Liver (tissue), 9 donors: Measurements from ENCODE around the gene PARP9. TPM values are rescaled to one million over a fixed set of nuclear protein-coding genes. Genes with fewer than 3 reads are reported as not detected.

Source experiments
- DNase-seq: peaks from one replicate; pipeline ENCODE4 v3.0.0-alpha.2; 2017; ENCODE audit warnings: low spot score
- H3K27ac ChIP-seq, 2 donors: one replicate each; pipeline ENCODE4 v1.7.0; 2013; ENCODE audit warnings: inconsistent platforms in 2 of 2, low read length in 2 of 2, control low read depth in 1 of 2, low read depth in 1 of 2, mild to moderate bottlenecking in 1 of 2
- H3K27me3 ChIP-seq, 4 donors: one replicate each; pipeline versions ENCODE4 v1.6.1 to v1.7.0; 2013; ENCODE audit warnings: low read length in 3 of 4, inconsistent platforms in 1 of 4, mild to moderate bottlenecking in 1 of 4, moderate library complexity in 1 of 4; ENCODE audit not compliant: control insufficient read depth in 4 of 4, insufficient read depth in 4 of 4
- H3K36me3 ChIP-seq, 4 donors: one replicate each; pipeline versions ENCODE4 v1.6.1 to v1.7.0; 2013; ENCODE audit warnings: low read length in 3 of 4, mild to moderate bottlenecking in 3 of 4, low read depth in 1 of 4, moderate library complexity in 1 of 4; ENCODE audit not compliant: control insufficient read depth in 4 of 4, insufficient read depth in 3 of 4
- H3K4me1 ChIP-seq, 4 donors: one replicate each; pipeline versions ENCODE4 v1.6.1 to v1.7.0; 2013; ENCODE audit warnings: low read length in 3 of 4, mild to moderate bottlenecking in 3 of 4, moderate library complexity in 1 of 4; ENCODE audit not compliant: control insufficient read depth in 4 of 4, insufficient read depth in 4 of 4
- H3K4me3 ChIP-seq, 3 donors: one replicate each; pipeline versions ENCODE4 v1.6.1 to v1.7.0; 2013; ENCODE audit warnings: low read length in 3 of 3, control low read depth in 1 of 3, low read depth in 1 of 3, mild to moderate bottlenecking in 1 of 3
- H3K9ac ChIP-seq, 2 donors: one replicate each; pipeline ENCODE4 v1.7.0; 2013; ENCODE audit warnings: low read length in 2 of 2, mild to moderate bottlenecking in 2 of 2, moderate library complexity in 2 of 2, control low read depth in 1 of 2, low read depth in 1 of 2
- H3K9me3 ChIP-seq, 4 donors: one replicate each; pipeline versions ENCODE4 v1.6.1 to v1.7.0; 2013; ENCODE audit warnings: low read length in 3 of 4; ENCODE audit not compliant: control insufficient read depth in 4 of 4
- EGR1 ChIP-seq, 2 donors: IDR thresholded peaks; 2 replicates each; pipeline ENCODE4 v1.6.1; 2016 to 2018; ENCODE audit warnings: antibody characterized with exemption in 2 of 2, low read depth in 2 of 2
- FOXA1 ChIP-seq: IDR thresholded peaks from 2 replicates; pipeline ENCODE4 v1.6.1; 2016; ENCODE audit warnings: antibody characterized with exemption
- FOXA2 ChIP-seq: IDR thresholded peaks from 2 replicates; pipeline ENCODE4 v1.6.1; 2016; ENCODE audit warnings: antibody characterized with exemption
- GABPA ChIP-seq, 2 donors: IDR thresholded peaks in 1 of 2; conservative IDR thresholded peaks in 1 of 2; 2 replicates each; pipeline ENCODE4 v1.6.1; 2016; ENCODE audit warnings: antibody characterized with exemption in 2 of 2, mild to moderate bottlenecking in 1 of 2, moderate library complexity in 1 of 2
- JUND ChIP-seq, 2 donors: IDR thresholded peaks; 2 replicates each; pipeline ENCODE4 v1.6.1; 2016; ENCODE audit warnings: antibody characterized with exemption in 2 of 2
- NR2F2 ChIP-seq: IDR thresholded peaks from 2 replicates; pipeline ENCODE4 v1.6.1; 2016; ENCODE audit warnings: antibody characterized with exemption
- RAD21 ChIP-seq, 2 donors: IDR thresholded peaks; 2 replicates each; pipeline ENCODE4 v1.6.1; 2016; ENCODE audit warnings: antibody characterized with exemption in 2 of 2, mild to moderate bottlenecking in 2 of 2
- RXRA ChIP-seq, 2 donors: IDR thresholded peaks; 2 replicates each; pipeline ENCODE4 v1.6.1; 2017 to 2018; ENCODE audit warnings: antibody characterized with exemption in 2 of 2, mild to moderate bottlenecking in 1 of 2
- SP1 ChIP-seq: IDR thresholded peaks from 2 replicates; pipeline ENCODE4 v1.6.1; 2018; ENCODE audit warnings: antibody characterized with exemption, mild to moderate bottlenecking
- TAF1 ChIP-seq: conservative IDR thresholded peaks from 2 replicates; pipeline ENCODE4 v1.6.1; 2016; ENCODE audit warnings: antibody characterized with exemption, mild to moderate bottlenecking
- YY1 ChIP-seq: IDR thresholded peaks from 2 replicates; pipeline ENCODE4 v1.6.1; 2016; ENCODE audit warnings: antibody characterized with exemption, mild to moderate bottlenecking
- WGBS: extraction: QIAGEN DNeasy Blood & Tissue Kit; methylation state at CpG from one replicate; pipeline ENCODE4 v1.1.7; 2013; 5-methylcytosine and 5-hydroxymethylcytosine counted together
- polyA plus RNA-seq, 2 donors: library from polyadenylated mRNA; stranded (reverse) in 1 of 2; unstranded in 1 of 2; fragments of 200-250 nt in 1 of 2; fragments of >200 nt in 1 of 2; fragmentation: Nextera tagmentation in 1 of 2; extraction: Ambion mirVana in 1 of 2; gene quantifications; one replicate each; pipeline versions ENCODE4 v1.2.1 to v1.2.3, GENCODE V29; 2013 to 2015
- total RNA-seq, 2 donors: library from RNA; depleted of rRNA; stranded (reverse); fragments of >200 nt; gene quantifications; one replicate each; pipeline ENCODE4 v1.2.3, GENCODE V29; 2014
- TF ChIP-seq, protein P1 (sequence below): fragments of 150-350 bp; IDR thresholded peaks from 2 replicates; pipeline ENCODE4 v1.5.1; 2017; ENCODE audit warnings: improper control_type of control experiment, low read depth, low read length; ENCODE audit not compliant: missing input control
- TF ChIP-seq, protein P2 (sequence below): IDR thresholded peaks from 2 replicates; pipeline ENCODE4 v1.6.1; 2016; ENCODE audit warnings: antibody characterized with exemption
- TF ChIP-seq, protein P3 (sequence below): IDR thresholded peaks from 2 replicates; pipeline ENCODE4 v1.6.1; 2016; ENCODE audit warnings: antibody characterized with exemption
- TF ChIP-seq, protein P4 (sequence below): IDR thresholded peaks from 2 replicates; pipeline ENCODE4 v1.6.1; 2016; ENCODE audit warnings: antibody characterized with exemption, mild to moderate bottlenecking
- TF ChIP-seq, protein P5 (sequence below): IDR thresholded peaks from 2 replicates; pipeline ENCODE4 v1.6.1; 2016; ENCODE audit warnings: antibody characterized with exemption
- donor health status: healthy.
- donor health status: healthy.
- donor health status: healthy.
- donor health status: healthy.
- donor health status: healthy.

PARP9 gene
- total and polyA plus RNA-seq, 4 donors = 34.8 to 74.0 (median 48.9) TPM

DNA sequence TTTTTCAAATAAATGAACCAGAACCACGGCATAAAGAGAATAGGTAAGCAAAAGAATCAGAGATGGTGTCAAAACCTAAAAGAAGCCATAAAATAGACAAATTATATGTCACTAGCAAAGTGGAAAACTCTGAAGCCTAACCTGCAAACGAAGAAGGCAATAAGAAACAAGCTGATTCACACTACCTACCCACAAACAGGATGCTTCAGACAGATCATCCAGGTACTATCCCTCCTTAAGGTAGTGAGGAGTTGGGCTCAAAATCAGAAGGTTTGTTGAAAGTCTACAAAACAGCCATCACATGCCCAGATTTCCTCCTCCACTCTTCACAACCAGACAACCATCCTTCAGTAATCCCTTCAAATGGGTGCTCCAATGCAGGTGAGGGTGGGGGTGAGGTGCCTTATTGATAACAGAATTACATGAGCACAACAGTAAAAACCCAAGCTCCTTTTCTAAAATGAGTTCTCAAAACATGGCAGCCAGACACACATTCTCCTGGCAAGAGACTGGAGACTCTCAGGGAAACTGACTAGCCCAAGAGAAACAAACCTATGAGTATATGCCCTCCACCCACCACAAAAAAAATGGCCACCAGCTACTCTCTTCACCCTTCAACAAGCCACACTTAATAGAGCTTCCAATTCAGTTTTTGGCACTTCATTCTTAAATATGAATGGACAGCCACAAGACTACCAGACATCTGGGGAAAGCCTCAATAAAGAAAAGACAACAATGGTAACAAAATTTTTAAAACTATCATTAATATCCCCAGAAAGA is 55.8 kb downstream of the PARP9 start:
- Histone ChIP-seq H3K4me1 (peaks cover 6 to 28% (median 22%) of the 10 kb centered on the region in 4 donors), H3K36me3 (no peaks in the 10 kb centered on the region), H3K4me3 (no peak overlapping the region), H3K27me3 (no peaks in the 10 kb centered on the region), H3K27ac (no peak overlapping the region), H3K9me3 (no peaks in the 10 kb centered on the region), H3K9ac (no peak overlapping the region)
- DNase-seq = no peak
- WGBS = 91% methylated on average over 2 of the region's 2 CpGs
- TF ChIP-seq RXRA (IDR thresholded peaks at IDR 0.05) = no peak
- no peak for TF ChIP-seq SP1
- TF ChIP-seq FOXA2 = no peak
- TF ChIP-seq EGR1 (IDR thresholded peaks at IDR 0.05; ENCODE audit: low read depth in 2 of 2) = no peak
- TF ChIP-seq TAF1 = no peak
- TF ChIP-seq, protein P1, sequence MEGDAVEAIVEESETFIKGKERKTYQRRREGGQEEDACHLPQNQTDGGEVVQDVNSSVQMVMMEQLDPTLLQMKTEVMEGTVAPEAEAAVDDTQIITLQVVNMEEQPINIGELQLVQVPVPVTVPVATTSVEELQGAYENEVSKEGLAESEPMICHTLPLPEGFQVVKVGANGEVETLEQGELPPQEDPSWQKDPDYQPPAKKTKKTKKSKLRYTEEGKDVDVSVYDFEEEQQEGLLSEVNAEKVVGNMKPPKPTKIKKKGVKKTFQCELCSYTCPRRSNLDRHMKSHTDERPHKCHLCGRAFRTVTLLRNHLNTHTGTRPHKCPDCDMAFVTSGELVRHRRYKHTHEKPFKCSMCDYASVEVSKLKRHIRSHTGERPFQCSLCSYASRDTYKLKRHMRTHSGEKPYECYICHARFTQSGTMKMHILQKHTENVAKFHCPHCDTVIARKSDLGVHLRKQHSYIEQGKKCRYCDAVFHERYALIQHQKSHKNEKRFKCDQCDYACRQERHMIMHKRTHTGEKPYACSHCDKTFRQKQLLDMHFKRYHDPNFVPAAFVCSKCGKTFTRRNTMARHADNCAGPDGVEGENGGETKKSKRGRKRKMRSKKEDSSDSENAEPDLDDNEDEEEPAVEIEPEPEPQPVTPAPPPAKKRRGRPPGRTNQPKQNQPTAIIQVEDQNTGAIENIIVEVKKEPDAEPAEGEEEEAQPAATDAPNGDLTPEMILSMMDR = no peak
- no peak for TF ChIP-seq NR2F2
- TF ChIP-seq YY1 = no peak
- TF ChIP-seq GABPA (IDR thresholded peaks at IDR 0.05 in 1 of 2, conservative IDR thresholded peaks at IDR 0.05 in 1 of 2) = no peak
- TF ChIP-seq, protein P2, sequence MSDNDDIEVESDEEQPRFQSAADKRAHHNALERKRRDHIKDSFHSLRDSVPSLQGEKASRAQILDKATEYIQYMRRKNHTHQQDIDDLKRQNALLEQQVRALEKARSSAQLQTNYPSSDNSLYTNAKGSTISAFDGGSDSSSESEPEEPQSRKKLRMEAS = no peak
- TF ChIP-seq, protein P3, sequence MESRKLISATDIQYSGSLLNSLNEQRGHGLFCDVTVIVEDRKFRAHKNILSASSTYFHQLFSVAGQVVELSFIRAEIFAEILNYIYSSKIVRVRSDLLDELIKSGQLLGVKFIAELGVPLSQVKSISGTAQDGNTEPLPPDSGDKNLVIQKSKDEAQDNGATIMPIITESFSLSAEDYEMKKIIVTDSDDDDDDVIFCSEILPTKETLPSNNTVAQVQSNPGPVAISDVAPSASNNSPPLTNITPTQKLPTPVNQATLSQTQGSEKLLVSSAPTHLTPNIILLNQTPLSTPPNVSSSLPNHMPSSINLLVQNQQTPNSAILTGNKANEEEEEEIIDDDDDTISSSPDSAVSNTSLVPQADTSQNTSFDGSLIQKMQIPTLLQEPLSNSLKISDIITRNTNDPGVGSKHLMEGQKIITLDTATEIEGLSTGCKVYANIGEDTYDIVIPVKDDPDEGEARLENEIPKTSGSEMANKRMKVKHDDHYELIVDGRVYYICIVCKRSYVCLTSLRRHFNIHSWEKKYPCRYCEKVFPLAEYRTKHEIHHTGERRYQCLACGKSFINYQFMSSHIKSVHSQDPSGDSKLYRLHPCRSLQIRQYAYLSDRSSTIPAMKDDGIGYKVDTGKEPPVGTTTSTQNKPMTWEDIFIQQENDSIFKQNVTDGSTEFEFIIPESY = no peak
- TF ChIP-seq, protein P4, sequence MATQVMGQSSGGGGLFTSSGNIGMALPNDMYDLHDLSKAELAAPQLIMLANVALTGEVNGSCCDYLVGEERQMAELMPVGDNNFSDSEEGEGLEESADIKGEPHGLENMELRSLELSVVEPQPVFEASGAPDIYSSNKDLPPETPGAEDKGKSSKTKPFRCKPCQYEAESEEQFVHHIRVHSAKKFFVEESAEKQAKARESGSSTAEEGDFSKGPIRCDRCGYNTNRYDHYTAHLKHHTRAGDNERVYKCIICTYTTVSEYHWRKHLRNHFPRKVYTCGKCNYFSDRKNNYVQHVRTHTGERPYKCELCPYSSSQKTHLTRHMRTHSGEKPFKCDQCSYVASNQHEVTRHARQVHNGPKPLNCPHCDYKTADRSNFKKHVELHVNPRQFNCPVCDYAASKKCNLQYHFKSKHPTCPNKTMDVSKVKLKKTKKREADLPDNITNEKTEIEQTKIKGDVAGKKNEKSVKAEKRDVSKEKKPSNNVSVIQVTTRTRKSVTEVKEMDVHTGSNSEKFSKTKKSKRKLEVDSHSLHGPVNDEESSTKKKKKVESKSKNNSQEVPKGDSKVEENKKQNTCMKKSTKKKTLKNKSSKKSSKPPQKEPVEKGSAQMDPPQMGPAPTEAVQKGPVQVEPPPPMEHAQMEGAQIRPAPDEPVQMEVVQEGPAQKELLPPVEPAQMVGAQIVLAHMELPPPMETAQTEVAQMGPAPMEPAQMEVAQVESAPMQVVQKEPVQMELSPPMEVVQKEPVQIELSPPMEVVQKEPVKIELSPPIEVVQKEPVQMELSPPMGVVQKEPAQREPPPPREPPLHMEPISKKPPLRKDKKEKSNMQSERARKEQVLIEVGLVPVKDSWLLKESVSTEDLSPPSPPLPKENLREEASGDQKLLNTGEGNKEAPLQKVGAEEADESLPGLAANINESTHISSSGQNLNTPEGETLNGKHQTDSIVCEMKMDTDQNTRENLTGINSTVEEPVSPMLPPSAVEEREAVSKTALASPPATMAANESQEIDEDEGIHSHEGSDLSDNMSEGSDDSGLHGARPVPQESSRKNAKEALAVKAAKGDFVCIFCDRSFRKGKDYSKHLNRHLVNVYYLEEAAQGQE = no peak
- no peak for TF ChIP-seq RAD21 (IDR thresholded peaks at IDR 0.05)
- no peak for TF ChIP-seq JUND (IDR thresholded peaks at IDR 0.05)
- TF ChIP-seq FOXA1 = no peak
- TF ChIP-seq, protein P5, sequence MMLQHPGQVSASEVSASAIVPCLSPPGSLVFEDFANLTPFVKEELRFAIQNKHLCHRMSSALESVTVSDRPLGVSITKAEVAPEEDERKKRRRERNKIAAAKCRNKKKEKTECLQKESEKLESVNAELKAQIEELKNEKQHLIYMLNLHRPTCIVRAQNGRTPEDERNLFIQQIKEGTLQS = no peak
